Measurements from ENCODE around the gene GPC5. TPM values are rescaled to one million over a fixed set of nuclear protein-coding genes. Genes with fewer than 3 reads are reported as not detected.

GPC5 gene
- total and polyA plus RNA-seq, 7 donors, result 0.23 TPM; not detected in 6

DNA sequence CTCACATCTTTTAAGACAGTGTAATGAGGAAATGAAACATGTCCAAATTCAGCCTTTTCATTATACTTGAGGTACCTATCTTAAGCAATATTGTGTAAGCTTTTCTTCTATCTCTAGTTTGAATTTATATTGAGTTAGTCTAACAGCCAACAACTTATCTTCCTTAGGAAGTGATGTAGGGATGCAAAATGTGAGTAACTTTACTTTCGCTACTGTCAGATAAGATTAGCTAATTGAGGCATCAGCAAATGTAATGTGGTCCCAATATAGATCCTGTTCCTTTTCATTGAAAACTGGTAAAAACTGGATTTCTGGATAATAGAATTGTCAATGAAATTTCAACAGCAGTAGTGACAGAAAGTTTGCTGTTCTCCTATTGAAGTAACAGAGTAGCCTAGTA lies 902.2 kb downstream of the GPC5 start:
- TF ChIP-seq CTCF (IDR thresholded peaks at IDR 0.05), result no peak
- WGBS, 3 donors, result 95 to 98% (median 98%) methylated on average over 1 of the region's 1 CpG
- Histone ChIP-seq H3K36me3 (ENCODE audit: insufficient read depth in 1 of 2, low read depth in 1 of 2) (no peaks in the 10 kb centered on the region), H3K27me3 (ENCODE audit: insufficient read depth in 3 of 3, low read length in 2 of 3) (no peaks in the 10 kb centered on the region), H3K4me1 (no peaks in the 10 kb centered on the region), H3K4me3 (no peak overlapping the region), H3K27ac (no peak overlapping the region), H3K9me3 (no peaks in the 10 kb centered on the region)
- no peak for DNase-seq
- intact Hi-C loops (cut with DNase I), result no loop called here
- ATAC-seq, result no peak

DNA sequence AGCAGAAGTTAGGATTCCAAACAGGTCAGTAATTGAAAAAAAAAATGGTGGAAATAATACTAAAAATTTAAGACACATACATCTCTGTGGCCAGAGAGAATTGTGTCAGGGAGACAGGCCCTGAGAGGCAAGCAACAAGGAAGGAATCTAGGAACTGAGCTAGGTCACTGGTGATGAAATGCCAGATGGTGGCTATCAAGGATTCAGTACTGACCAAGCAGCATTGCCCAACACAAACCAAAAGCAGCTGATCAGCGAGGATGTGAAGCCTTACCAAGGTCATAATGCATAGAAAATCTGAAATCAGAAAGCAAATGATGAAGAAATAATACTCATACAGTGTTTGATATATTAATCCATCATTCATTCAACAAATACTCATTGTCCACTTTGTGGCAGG lies 905.0 kb downstream of the GPC5 start:
- Histone ChIP-seq H3K9me3 (no peaks in the 10 kb centered on the region), H3K4me1 (no peaks in the 10 kb centered on the region), H3K4me3 (no peak overlapping the region), H3K27me3 (ENCODE audit: insufficient read depth in 3 of 3, low read length in 2 of 3) (no peaks in the 10 kb centered on the region), H3K27ac (no peak overlapping the region), H3K36me3 (ENCODE audit: insufficient read depth in 1 of 2, low read depth in 1 of 2) (no peaks in the 10 kb centered on the region)
- 51 to 54% (median 53%) methylated on average over 1 of the region's 1 CpG for WGBS, 3 donors
- ATAC-seq (no peak), DNase-seq (no peak)
- TF ChIP-seq CTCF (IDR thresholded peaks at IDR 0.05), result no peak
- intact Hi-C loops (cut with DNase I), result no loop called here

GRCh38 chr13:92307752-92308151 lies 909.3 kb downstream of the GPC5 start:
- intact Hi-C loops (cut with DNase I), result no loop called here
- H3K27me3 ChIP-seq (ENCODE audit: insufficient read depth in 3 of 3, low read length in 2 of 3), result no peaks in the 10 kb centered on the region
- ATAC-seq (no peak), DNase-seq (no peak)
- no peaks in the 10 kb centered on the region for H3K4me1 ChIP-seq
- no peak for TF ChIP-seq CTCF (IDR thresholded peaks at IDR 0.05)
- H3K4me3 ChIP-seq, result no peak overlapping the region
- 50 to 58% (median 53%) methylated on average over 2 of the region's 2 CpGs for WGBS, 3 donors
- no peaks in the 10 kb centered on the region for H3K9me3 ChIP-seq
- H3K36me3 ChIP-seq (ENCODE audit: insufficient read depth in 1 of 2, low read depth in 1 of 2), result no peaks in the 10 kb centered on the region
- no peak overlapping the region for H3K27ac ChIP-seq

DNA sequence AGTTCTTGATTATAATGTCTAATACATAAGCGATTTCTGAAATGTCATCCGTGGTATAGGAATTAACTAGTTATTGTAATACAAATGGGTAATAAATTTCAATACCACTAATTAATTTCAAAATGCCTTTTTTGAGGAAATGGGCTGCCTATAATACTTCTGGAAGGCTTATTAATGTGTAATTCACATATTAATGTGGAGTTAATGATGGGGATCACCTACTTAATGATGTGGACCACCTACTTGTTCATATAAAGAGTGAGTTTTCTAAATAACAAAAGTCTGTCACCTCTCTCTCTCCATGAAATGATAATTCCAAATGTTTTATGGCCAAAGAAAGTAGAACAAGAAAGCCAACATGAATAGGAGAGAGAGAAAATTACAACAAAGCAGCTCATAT lies 914.4 kb downstream of the GPC5 start:
- H3K27me3 ChIP-seq (ENCODE audit: insufficient read depth in 3 of 3, low read length in 2 of 3), result no peaks in the 10 kb centered on the region
- 71 to 88% (median 76%) methylated on average over 2 of the region's 2 CpGs for WGBS, 3 donors
- no peak for TF ChIP-seq CTCF (IDR thresholded peaks at IDR 0.05)
- intact Hi-C loops (cut with DNase I), result no loop called here
- no peaks in the 10 kb centered on the region for H3K36me3 ChIP-seq (ENCODE audit: insufficient read depth in 1 of 2, low read depth in 1 of 2)
- no peaks in the 10 kb centered on the region for H3K4me1 ChIP-seq
- no peak overlapping the region for H3K27ac ChIP-seq
- no peak overlapping the region for H3K4me3 ChIP-seq
- ATAC-seq, result no peak
- DNase-seq, result no peak
- no peaks in the 10 kb centered on the region for H3K9me3 ChIP-seq

GRCh38 chr13:92313382-92313781 lies 915.0 kb downstream of the GPC5 start:
- no peak for DNase-seq
- no peaks in the 10 kb centered on the region for H3K9me3 ChIP-seq
- no peak for ATAC-seq
- H3K4me3 ChIP-seq, result no peak overlapping the region
- no peak overlapping the region for H3K27ac ChIP-seq
- no peaks in the 10 kb centered on the region for H3K4me1 ChIP-seq
- intact Hi-C loops (cut with DNase I), result no loop called here
- WGBS, 3 donors, result 49 to 68% (median 55%) methylated on average over 2 of the region's 2 CpGs
- no peaks in the 10 kb centered on the region for H3K27me3 ChIP-seq (ENCODE audit: insufficient read depth in 3 of 3, low read length in 2 of 3)
- no peaks in the 10 kb centered on the region for H3K36me3 ChIP-seq (ENCODE audit: insufficient read depth in 1 of 2, low read depth in 1 of 2)
- no peak for TF ChIP-seq CTCF (IDR thresholded peaks at IDR 0.05)
